Activated CD4-positive, alpha-beta T cell treated with anti-CD3 and anti-CD28 coated beads, Interleukin-2, amount 10 ng/mL, durations not matched to agents 7 days and 5 days (primary cell): ENCODE measurements around the gene WDR90. TPM values are rescaled to one million over a fixed set of nuclear protein-coding genes. Genes with fewer than 3 reads are reported as not detected.

Experiments used
- CTCF ChIA-PET: fragments of 350-600 bp; sonication (Branson Sonifier 250); formaldehyde crosslinking; loops from one replicate; lab custom pipeline; 2021; ENCODE audit warnings: antibody characterized with exemption; lab: Charles Lee
- POLR2A ChIA-PET: fragments of 350-600 bp; sonication (Branson Sonifier 250); formaldehyde crosslinking; loops from one replicate; lab custom pipeline; 2021; ENCODE audit warnings: antibody characterized with exemption; lab: Charles Lee
- DNase-seq: peaks from one replicate; pipeline ENCODE4 v3.0.0-alpha.2; 2020
- H3K27ac Mint-ChIP-seq: one replicate; pipeline ENCODE4 v1.8.0; 2021; ENCODE audit warnings: mild to moderate bottlenecking, moderate library complexity, mixed read lengths
- H3K27me3 Mint-ChIP-seq: one replicate; pipeline ENCODE4 v1.8.0; 2021; ENCODE audit warnings: mixed read lengths
- H3K36me3 Mint-ChIP-seq: one replicate; pipeline ENCODE4 v1.8.0; 2021; ENCODE audit warnings: low read depth, mixed read lengths
- H3K4me1 Mint-ChIP-seq: one replicate; pipeline ENCODE4 v1.8.0; 2021; ENCODE audit warnings: mixed read lengths
- H3K4me3 Mint-ChIP-seq: one replicate; pipeline ENCODE4 v1.8.0; 2021; ENCODE audit warnings: mild to moderate bottlenecking, moderate library complexity, mixed read lengths
- H3K9me3 Mint-ChIP-seq: one replicate; pipeline ENCODE4 v1.8.0; 2021; ENCODE audit warnings: mixed read lengths
- total RNA-seq, 2 experiments: library from RNA; stranded (reverse); gene quantifications; one replicate each; pipeline ENCODE4 v1.2.3, GENCODE V29; 2021

Gene WDR90
- total RNA-seq, 2 experiments from 2014 or later: 54.9 to 81.6 TPM

DNA sequence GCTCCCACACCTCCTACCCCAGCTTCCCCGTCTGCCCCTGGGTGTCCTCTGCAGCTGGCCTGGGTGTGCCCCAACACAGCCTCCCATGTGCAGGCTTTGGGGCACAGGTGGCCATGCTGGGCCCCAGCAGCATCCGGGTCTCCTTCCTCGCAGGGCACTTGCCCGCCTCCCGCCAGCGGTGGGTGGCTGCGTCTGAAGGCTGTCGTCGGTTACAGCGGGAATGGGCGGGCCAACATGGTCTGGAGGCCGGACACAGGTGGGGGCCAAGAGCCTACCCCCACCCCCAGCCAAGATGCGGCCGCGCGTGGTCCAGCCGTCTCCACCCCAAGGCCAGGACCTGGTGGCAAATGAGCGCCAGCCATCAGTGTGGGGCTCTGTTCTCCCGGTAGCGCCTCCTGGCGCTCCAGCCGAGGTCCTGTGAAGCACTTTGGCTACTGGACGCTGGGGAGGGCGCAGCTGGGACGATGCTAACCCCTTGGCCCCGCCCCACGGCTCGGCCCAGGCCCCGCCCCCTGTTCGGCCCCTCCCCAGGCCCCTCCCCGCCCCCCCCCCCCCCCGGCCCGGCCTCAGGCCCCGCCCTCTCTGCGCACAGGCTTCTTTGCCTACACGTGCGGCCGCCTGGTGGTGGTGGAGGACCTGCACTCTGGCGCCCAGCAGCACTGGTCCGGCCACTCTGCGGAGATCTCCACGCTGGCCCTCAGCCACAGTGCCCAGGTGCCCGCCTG, 11.5 kb downstream of the WDR90 start:
- H3K9me3 Mint-ChIP-seq: no peaks in the 10 kb centered on the region
- H3K27ac Mint-ChIP-seq: peak overlapping the region; percentile 54
- no peaks in the 10 kb centered on the region for H3K27me3 Mint-ChIP-seq
- H3K4me3 Mint-ChIP-seq: no peak overlapping the region
- H3K4me1 Mint-ChIP-seq: peaks cover 5% of the 10 kb centered on the region
- CTCF ChIA-PET: interaction anchor here (0.9 to 1.2 kb wide), 2 partner anchors 13 to 69 kb away, joined by 3 to 5 read pairs; no protein-coding TSS in a partner anchor
- no peaks in the 10 kb centered on the region for H3K36me3 Mint-ChIP-seq
- POLR2A ChIA-PET: no interaction called here
- peak; percentile 77 for DNase-seq

DNA sequence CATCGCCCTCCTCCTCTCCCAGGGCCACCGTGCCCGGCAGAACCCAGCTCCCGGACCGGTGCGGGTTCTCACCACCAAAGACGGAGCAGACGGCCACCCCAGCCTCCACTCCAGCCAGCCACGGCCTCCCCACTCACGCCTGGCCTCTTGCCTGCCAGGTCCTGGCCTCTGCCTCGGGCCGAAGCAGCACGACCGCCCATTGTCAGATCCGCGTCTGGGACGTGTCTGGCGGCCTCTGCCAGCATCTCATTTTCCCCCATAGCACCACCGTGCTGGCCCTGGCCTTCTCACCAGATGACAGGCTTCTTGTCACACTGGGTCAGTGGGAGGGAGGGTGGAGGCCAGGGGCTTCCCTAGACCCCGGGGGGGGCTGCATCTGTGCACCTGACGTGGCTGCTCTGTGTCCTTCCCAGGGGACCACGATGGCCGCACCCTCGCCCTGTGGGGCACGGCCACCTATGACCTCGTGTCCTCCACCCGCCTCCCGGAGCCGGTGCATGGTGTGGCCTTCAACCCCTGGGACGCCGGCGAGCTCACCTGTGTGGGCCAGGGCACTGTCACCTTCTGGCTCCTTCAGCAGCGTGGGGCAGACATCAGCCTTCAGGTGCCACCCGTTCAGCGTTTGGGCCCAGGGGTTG, 12.1 kb downstream of the WDR90 start:
- no peaks in the 10 kb centered on the region for H3K9me3 Mint-ChIP-seq
- ChIA-PET CTCF (interaction anchor here (0.7 to 1.2 kb wide), 2 partner anchors 13 to 19 kb away, joined by 3 read pairs; no protein-coding TSS in a partner anchor), POLR2A (no interaction called here)
- H3K27me3 Mint-ChIP-seq: no peaks in the 10 kb centered on the region
- peak overlapping the region; percentile 54 for H3K27ac Mint-ChIP-seq
- H3K36me3 Mint-ChIP-seq: no peaks in the 10 kb centered on the region
- no peak for DNase-seq
- peaks cover 5% of the 10 kb centered on the region for H3K4me1 Mint-ChIP-seq
- no peak overlapping the region for H3K4me3 Mint-ChIP-seq

DNA sequence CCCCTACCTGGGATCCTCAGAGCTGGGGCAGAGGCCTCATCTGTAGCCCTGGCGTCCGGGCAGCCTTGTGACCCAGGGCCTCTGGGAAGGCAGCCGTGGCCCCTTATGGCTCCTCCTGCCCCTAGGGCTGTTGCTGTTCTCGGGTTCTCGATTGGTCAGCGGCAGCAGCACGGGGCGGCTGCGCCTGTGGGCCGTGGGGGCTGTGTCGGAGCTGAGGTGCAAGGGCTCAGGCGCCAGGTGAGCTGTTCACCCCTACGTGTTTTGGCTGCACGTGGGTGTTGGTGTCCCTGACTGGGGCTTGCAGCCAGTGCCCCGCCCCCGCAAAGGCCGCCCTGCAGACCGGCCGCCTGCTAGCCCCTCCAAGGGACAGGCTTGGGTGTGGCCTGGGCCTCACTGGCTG, 12.9 kb downstream of the WDR90 start:
- POLR2A ChIA-PET: no interaction called here
- CTCF ChIA-PET: interaction anchor here (0.7 to 1.0 kb wide), 2 partner anchors 14 to 19 kb away, joined by 3 read pairs; no protein-coding TSS in a partner anchor
- Mint-ChIP-seq H3K9me3 (no peaks in the 10 kb centered on the region), H3K4me1 (peaks cover 5% of the 10 kb centered on the region), H3K4me3 (no peak overlapping the region), H3K36me3 (no peaks in the 10 kb centered on the region), H3K27ac (no peak overlapping the region), H3K27me3 (no peaks in the 10 kb centered on the region)
- DNase-seq: no peak

DNA sequence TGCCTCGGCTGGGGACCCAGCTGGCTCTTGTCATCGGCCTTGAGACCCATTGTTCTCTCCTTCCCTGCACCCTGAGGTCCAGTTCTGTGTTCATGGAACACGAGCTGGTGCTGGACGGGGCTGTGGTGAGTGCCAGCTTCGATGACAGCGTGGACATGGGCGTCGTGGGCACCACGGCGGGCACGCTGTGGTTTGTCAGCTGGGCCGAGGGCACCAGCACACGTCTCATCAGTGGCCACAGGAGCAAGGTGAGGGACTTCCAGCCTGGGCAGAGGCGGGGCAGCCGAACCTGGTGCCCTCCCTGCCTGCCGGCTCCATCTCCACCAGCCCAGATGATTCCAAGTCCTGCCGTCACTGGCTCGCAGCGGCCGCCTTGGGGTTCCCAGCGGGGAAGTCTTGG, 13.4 kb downstream of the WDR90 start:
- ChIA-PET CTCF (interaction anchor here (1.0 kb wide), 1 partner anchor 14 kb away, joined by 3 read pairs; no protein-coding TSS in a partner anchor), POLR2A (no interaction called here)
- peaks cover 7% of the 10 kb centered on the region for H3K4me1 Mint-ChIP-seq
- no peaks in the 10 kb centered on the region for H3K36me3 Mint-ChIP-seq
- no peaks in the 10 kb centered on the region for H3K27me3 Mint-ChIP-seq
- no peak for DNase-seq
- no peaks in the 10 kb centered on the region for H3K9me3 Mint-ChIP-seq
- no peak overlapping the region for H3K27ac Mint-ChIP-seq
- H3K4me3 Mint-ChIP-seq: no peak overlapping the region

DNA sequence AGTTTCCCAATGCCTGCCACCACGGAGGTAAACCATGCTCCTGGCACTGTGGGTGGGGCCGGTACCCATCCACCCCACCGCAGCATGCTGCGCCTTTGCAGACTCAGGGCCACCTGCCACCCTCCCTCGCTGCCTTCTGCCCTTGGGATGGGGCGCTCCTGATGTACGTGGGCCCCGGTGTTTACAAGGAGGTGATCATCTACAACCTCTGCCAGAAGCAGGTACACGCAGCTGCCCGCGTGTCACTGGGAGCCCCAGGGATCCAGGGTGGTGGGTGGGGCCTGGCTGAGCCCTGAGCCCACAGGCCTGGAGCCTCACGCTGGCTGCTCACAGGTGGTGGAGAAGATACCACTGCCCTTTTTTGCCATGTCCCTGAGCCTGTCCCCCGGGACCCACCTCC, 17.4 kb downstream of the WDR90 start:
- Mint-ChIP-seq H3K4me1 (peaks cover 6% of the 10 kb centered on the region), H3K36me3 (peaks cover 2% of the 10 kb centered on the region), H3K27me3 (no peaks in the 10 kb centered on the region), H3K4me3 (no peak overlapping the region), H3K9me3 (no peaks in the 10 kb centered on the region), H3K27ac (no peak overlapping the region)
- DNase-seq: no peak
- POLR2A ChIA-PET: no interaction called here
- CTCF ChIA-PET: interaction anchor here (1.2 to 2.9 kb wide), 4 partner anchors 15 to 46 kb away, joined by 4 to 13 read pairs (median 8); partner anchors contain the start of genes STUB1 and WDR90

DNA sequence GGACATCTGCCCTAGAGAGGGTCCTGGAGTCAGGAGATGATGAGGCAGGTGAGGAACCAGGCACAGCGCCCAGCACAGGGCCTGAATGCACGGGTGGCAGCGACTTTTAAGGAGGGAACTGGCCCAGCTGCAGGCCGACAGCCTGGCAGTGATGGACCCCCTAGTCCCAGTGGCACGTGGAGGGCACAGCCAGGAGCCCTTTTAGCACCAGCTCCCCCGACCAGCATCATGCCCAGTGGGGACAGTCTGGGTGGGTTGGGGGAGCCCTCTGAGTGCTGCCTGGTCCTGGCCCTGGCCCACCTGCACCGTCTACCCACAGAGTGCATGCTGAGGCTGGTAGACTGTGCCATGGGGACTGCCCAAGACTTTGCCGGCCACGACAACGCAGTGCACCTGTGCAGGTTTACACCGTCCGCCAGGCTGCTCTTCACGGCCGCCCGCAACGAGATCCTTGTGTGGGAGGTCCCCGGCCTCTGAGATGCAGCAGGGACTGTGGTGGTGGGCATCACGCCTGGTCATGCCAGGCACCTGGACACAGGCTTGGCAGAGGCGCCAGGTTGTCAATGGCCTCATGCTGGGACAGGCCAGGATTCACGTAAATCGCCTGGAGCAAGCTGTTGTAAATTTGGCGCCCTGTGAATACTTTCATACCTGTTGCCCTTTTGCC, 18.1 kb downstream of the WDR90 start:
- DNase-seq: no peak
- H3K27me3 Mint-ChIP-seq: no peaks in the 10 kb centered on the region
- ChIA-PET CTCF (interaction anchor here (0.6 to 2.9 kb wide), 12 partner anchors 10 to 34 kb away, joined by 3 to 13 read pairs (median 4); partner anchors contain the start of genes STUB1, WDR24 and WDR90), POLR2A (interaction anchor here (0.6 kb wide), 1 partner anchor 13 kb away, joined by 3 read pairs; the partner anchor contains the start of gene STUB1)
- no peaks in the 10 kb centered on the region for H3K9me3 Mint-ChIP-seq
- H3K36me3 Mint-ChIP-seq: peaks cover 2% of the 10 kb centered on the region
- peak overlapping the region; percentile 89 for H3K27ac Mint-ChIP-seq
- H3K4me3 Mint-ChIP-seq: peak overlapping the region; percentile 80
- peaks cover 6% of the 10 kb centered on the region for H3K4me1 Mint-ChIP-seq

DNA sequence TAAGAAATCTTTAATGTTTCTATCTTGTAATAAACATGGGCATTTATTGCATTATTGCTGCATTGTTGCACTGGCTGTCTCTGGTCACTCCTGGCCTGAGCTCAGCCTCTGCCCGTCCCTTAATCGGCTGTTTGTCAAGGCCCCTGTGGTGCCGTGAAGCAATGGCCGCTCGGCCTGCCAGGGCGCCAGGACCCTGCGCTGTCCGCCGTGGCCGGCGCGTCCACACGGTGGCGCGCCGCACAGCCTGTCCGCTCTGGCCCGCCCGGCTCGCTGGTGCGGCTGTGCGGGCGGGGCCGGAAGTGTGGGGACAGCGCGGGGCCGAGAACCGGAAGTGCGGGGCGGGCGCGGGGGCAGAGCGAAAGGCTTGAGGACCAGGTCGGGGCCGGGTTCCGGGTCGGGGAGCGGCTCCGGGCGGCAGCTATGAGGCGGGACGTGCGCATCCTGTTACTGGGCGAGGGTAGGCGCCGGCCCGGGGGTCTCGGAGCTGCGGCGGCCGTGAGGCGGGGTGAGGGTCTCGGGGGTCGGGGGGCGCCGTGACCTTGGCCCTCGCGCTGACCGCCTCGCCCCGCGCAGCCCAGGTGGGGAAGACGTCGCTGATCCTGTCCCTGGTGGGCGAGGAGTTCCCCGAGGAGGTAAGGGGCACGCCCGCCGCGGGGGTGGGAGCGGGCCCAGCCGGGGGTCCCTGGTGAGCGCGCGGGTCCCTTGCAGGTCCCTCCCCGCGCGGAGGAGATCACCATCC, 18.8 kb downstream of the WDR90 start, which contains the start of gene RHOT2:
Gene RHOT2, plus strand, starts transcription at position 353 of the 739 bp plus-strand sequence. Its CDS starts 68 bp downstream, at position 421.
- peak; percentile 93 for DNase-seq
- Mint-ChIP-seq H3K9me3 (no peaks in the 10 kb centered on the region), H3K27ac (peak within 1 kb of the TSS; percentile 89), H3K4me1 (peaks cover 6% of the 10 kb centered on the region), H3K27me3 (no peaks in the 10 kb centered on the region), H3K36me3 (peaks cover 4% of the 10 kb centered on the region), H3K4me3 (peak within 1 kb of the TSS; percentile 80)
- ChIA-PET POLR2A (interaction anchor here (0.6 kb wide), 1 partner anchor 12 kb away, joined by 3 read pairs; the partner anchor contains the start of gene STUB1), CTCF (interaction anchor here (0.6 to 2.9 kb wide), 13 partner anchors 9 to 35 kb away, joined by 3 to 13 read pairs (median 4); partner anchors contain the start of genes STUB1, WDR24 and WDR90)

DNA sequence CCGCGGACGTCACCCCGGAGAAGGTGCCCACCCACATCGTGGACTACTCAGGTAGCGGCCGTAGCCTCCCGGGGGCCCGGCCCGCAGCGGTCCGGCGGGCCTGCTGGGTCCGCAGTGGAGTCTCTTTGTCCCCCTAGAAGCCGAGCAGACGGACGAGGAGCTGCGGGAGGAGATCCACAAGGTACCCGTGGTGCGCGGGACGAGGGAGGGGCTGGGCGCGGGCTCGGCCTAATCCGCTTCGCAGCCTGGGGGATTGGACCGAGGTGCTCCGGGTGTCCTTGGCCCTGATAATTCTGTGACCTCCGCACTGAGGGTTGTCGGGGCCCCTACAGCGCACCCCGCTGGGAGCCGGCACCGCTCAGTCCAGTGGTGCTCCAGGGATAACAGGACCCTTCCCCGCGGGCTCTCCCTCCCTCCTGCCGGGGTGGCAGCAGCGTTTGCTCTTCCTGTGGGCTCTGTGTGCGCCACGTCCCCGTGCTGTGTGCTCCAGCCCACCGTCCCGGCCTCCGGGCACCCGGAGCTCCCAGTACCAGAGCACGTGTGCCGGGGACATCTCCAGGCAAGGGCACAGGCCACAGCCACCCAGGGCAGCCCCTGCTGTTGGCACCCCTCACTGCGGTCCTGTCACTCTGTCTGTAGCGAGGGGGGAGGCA, 19.5 kb downstream of the WDR90 start:
- no peaks in the 10 kb centered on the region for H3K9me3 Mint-ChIP-seq
- peaks cover 6% of the 10 kb centered on the region for H3K4me1 Mint-ChIP-seq
- no peak for DNase-seq
- H3K36me3 Mint-ChIP-seq: peaks cover 6% of the 10 kb centered on the region
- peak overlapping the region; percentile 68 for H3K27ac Mint-ChIP-seq
- H3K4me3 Mint-ChIP-seq: peak overlapping the region; percentile 75
- ChIA-PET CTCF (interaction anchor here (0.6 to 2.9 kb wide), 10 partner anchors 8 to 21 kb away, joined by 3 to 13 read pairs (median 5); partner anchors contain the start of genes STUB1 and WDR90), POLR2A (interaction anchor here (0.6 kb wide), 1 partner anchor 19 kb away, joined by 3 read pairs; no protein-coding TSS in a partner anchor)
- no peaks in the 10 kb centered on the region for H3K27me3 Mint-ChIP-seq

DNA sequence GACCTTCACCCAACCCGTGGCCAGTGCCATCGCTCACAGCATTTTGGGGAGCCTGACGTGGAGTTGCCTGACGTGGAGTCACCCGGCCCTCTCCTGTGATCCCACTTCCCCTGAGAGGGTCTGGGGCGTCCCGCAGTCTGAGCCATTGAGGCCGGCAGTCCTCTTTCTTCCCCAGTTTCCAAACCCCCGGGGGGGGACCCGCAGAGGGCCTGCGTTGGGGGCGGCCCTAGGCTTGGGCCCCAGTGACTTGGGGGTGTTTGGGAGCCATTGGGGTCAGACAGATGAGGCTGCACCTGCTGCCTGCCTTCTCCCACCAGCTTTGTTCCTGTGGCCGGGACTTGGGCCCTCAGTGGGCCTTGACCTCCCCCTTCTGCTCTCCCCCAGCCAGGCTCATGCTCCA, 20.5 kb downstream of the WDR90 start:
- CTCF ChIA-PET: interaction anchor here (2.3 kb wide), 1 partner anchor 10 kb away, joined by 9 read pairs; the partner anchor contains the start of gene STUB1
- POLR2A ChIA-PET: no interaction called here
- Mint-ChIP-seq H3K36me3 (peaks cover 6% of the 10 kb centered on the region), H3K4me3 (peak overlapping the region; percentile 75), H3K4me1 (peaks cover 6% of the 10 kb centered on the region), H3K9me3 (no peaks in the 10 kb centered on the region), H3K27me3 (no peaks in the 10 kb centered on the region), H3K27ac (no peak overlapping the region)
- DNase-seq: no peak

DNA sequence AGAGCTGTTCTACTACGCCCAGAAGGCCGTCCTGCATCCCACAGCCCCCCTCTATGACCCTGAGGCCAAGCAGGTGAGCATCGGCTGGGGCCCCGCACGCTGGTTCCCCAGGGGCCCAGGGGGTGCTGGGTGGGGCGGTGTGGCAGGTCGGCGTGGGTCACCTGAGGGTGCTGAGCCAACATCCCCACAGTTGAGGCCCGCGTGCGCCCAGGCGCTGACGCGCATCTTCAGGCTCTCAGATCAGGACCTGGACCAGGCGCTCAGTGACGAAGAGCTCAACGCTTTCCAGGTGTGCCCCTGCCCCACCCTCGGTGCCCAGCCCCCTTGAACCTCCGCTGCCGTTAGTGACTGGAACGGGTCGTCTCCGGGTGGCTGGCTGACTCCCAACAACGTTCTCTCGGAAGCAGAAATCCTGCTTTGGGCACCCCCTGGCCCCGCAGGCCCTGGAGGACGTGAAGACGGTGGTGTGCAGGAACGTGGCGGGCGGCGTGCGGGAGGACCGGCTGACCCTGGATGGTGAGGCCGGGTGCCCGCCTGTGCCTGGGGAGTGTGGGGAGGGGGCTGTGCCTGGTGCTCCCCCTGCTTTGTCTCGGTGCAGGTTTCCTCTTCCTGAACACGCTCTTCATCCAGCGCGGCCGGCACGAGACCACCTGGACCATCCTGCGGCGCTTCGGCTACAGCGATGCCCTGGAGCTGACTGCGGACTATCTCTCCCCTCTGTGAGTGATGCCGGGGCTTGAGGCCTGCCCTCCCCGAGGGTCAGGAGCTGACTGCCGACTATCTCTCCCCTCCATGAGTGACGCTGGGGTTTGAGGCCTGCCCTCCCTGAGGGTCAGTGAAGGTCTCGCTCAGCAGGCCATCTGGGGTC, 21.6 kb downstream of the WDR90 start:
- H3K27ac Mint-ChIP-seq: no peak overlapping the region
- peaks cover 6% of the 10 kb centered on the region for H3K36me3 Mint-ChIP-seq
- no peaks in the 10 kb centered on the region for H3K9me3 Mint-ChIP-seq
- H3K4me1 Mint-ChIP-seq: peaks cover 8% of the 10 kb centered on the region
- CTCF ChIA-PET: interaction anchor here (0.7 to 2.3 kb wide), 2 partner anchors 9 to 23 kb away, joined by 3 to 9 read pairs; partner anchors contain the start of gene STUB1
- H3K4me3 Mint-ChIP-seq: no peak overlapping the region
- POLR2A ChIA-PET: no interaction called here
- no peak for DNase-seq
- peaks cover 3% of the 10 kb centered on the region for H3K27me3 Mint-ChIP-seq
